Endothelial cell of umbilical vein (primary cell): ENCODE data around the gene LUZP2. TPM values are rescaled to one million over a fixed set of nuclear protein-coding genes. Genes with fewer than 3 reads are reported as not detected.

Experiments
- BruUV-seq: library from RNA; stranded (reverse); fragments of 400-500 nt; replicated peaks from 2 replicates; lab custom pipeline; 2021; lab: Mats Ljungman, UMichigan
- CTCF ChIA-PET: fragments of 300-600, 350-600 bp; sonication (Branson Sonifier 250); formaldehyde crosslinking; loops from one replicate; lab custom pipeline; 2021; ENCODE audit warnings: antibody characterized with exemption, inconsistent platforms; lab: Charles Lee
- POLR2A ChIA-PET: fragments of 300-600, 350-600 bp; sonication (Branson Sonifier 250); formaldehyde crosslinking; loops from one replicate; lab custom pipeline; 2021; ENCODE audit warnings: antibody characterized with exemption, inconsistent platforms; lab: Charles Lee
- DNase-seq: peaks from one replicate; pipeline ENCODE4 v3.0.0-alpha.2; 2011; ENCODE audit warnings: low read depth, low spot score
- FAIRE-seq: peaks from 2 replicates; lab custom pipeline; 2011; peaks lifted over from hg19 to GRCh38; lab: Jason Lieb, UNC
- H2AFZ ChIP-seq: 2 replicates; pipeline ENCODE4 v1.6.0; 2012; ENCODE audit warnings: low read depth, low read length, control low read depth, inconsistent platforms
- H3K27ac ChIP-seq: 2 replicates; pipeline ENCODE4 v1.5.1; 2011; ENCODE audit warnings: low read depth, mild to moderate bottlenecking, control low read depth, low read length, moderate library complexity; ENCODE audit not compliant: insufficient read depth
- H3K27me3 ChIP-seq, 2 experiments: 2 replicates each; pipeline versions ENCODE4 v1.6.0 to v1.6.1; 2011; ENCODE audit warnings: low read length in 2 of 2, mixed read lengths in 1 of 2; ENCODE audit not compliant: control insufficient read depth in 2 of 2, insufficient read depth in 2 of 2
- H3K36me3 ChIP-seq, 2 experiments: 2 replicates in 1 of 2; 3 replicates in 1 of 2; pipeline ENCODE4 v1.5.1; 2011; ENCODE audit warnings: low read length in 2 of 2, mild to moderate bottlenecking in 1 of 2, moderate library complexity in 1 of 2; ENCODE audit not compliant: control insufficient read depth in 2 of 2, insufficient read depth in 2 of 2; ENCODE audit errors: extremely low read depth in 1 of 2
- H3K4me1 ChIP-seq: 3 replicates; pipeline ENCODE4 v1.5.1; 2011; ENCODE audit warnings: mild to moderate bottlenecking, low read length; ENCODE audit not compliant: control insufficient read depth, insufficient read depth; ENCODE audit errors: extremely low read depth
- H3K4me2 ChIP-seq: 2 replicates; pipeline ENCODE4 v1.6.1; 2011; ENCODE audit warnings: low read length, control low read depth, mixed read lengths; ENCODE audit not compliant: insufficient read depth
- H3K4me3 ChIP-seq, 3 experiments: fragments of 200-600 bp in 1 of 3; sonication (generic), shearing (Covaris generic) in 1 of 3; replicated peaks in 1 of 3; 2 replicates each; pipeline ENCODE4 v1.5.1; 2011 to 2016; ENCODE audit warnings: control low read depth in 3 of 3, low read length in 3 of 3, mild to moderate bottlenecking in 2 of 3, inconsistent platforms in 1 of 3, low read depth in 1 of 3, moderate library complexity in 1 of 3; ENCODE audit not compliant: insufficient read depth in 1 of 3
- H3K79me2 ChIP-seq: 2 replicates; pipeline ENCODE4 v1.6.0; 2012; ENCODE audit warnings: low read length, inconsistent platforms; ENCODE audit not compliant: control insufficient read depth, insufficient read depth
- H3K9ac ChIP-seq: replicated peaks from 2 replicates; pipeline ENCODE3; 2011; ENCODE audit warnings: low read length, control low read depth; ENCODE audit not compliant: insufficient read depth; ENCODE audit errors: extremely low read depth
- H3K9me1 ChIP-seq: replicated peaks from 3 replicates; pipeline ENCODE4 v1.6.0; 2011; ENCODE audit warnings: mild to moderate bottlenecking, low read length; ENCODE audit not compliant: control insufficient read depth, insufficient read depth; ENCODE audit errors: extremely low read depth
- H3K9me3 ChIP-seq: replicated peaks from 2 replicates; pipeline ENCODE4 v1.5.1; 2012; ENCODE audit warnings: low read length, inconsistent platforms; ENCODE audit not compliant: control insufficient read depth, insufficient read depth
- H4K20me1 ChIP-seq: replicated peaks from 2 replicates; pipeline ENCODE3; 2011; ENCODE audit warnings: mild to moderate bottlenecking, low read length; ENCODE audit not compliant: control insufficient read depth, insufficient read depth; ENCODE audit errors: extremely low read depth
- EZH2 ChIP-seq: IDR thresholded peaks from 2 replicates; pipeline ENCODE4 v1.6.1; 2012; ENCODE audit warnings: borderline replicate concordance, low read depth, mild to moderate bottlenecking, moderate library complexity, low read length, inconsistent platforms; ENCODE audit not compliant: severe bottlenecking
- FOS ChIP-seq: IDR thresholded peaks from 2 replicates; pipeline ENCODE4 v1.6.1; 2011; ENCODE audit warnings: mild to moderate bottlenecking, low read length, moderate library complexity, borderline replicate concordance; ENCODE audit not compliant: insufficient read depth
- GATA2 ChIP-seq: IDR thresholded peaks from 2 replicates; pipeline ENCODE4 v1.7.0; 2011; ENCODE audit warnings: low read depth, mild to moderate bottlenecking, moderate library complexity, mixed read lengths, low read length; ENCODE audit not compliant: insufficient read length, insufficient read depth
- JUN ChIP-seq: IDR thresholded peaks from 2 replicates; pipeline ENCODE4 v1.6.1; 2011; ENCODE audit warnings: borderline replicate concordance, low read depth; ENCODE audit not compliant: insufficient read length, insufficient read depth
- MYC ChIP-seq: IDR thresholded peaks from one replicate; pipeline ENCODE4 v1.6.1; 2011; ENCODE audit warnings: mild to moderate bottlenecking, low read depth, low read length
- POLR2A ChIP-seq: IDR thresholded peaks from 2 replicates; pipeline ENCODE4 v1.6.1; 2012; ENCODE audit warnings: low read depth, mild to moderate bottlenecking, control low read depth, low read length
- POLR2AphosphoS5 ChIP-seq: IDR thresholded peaks from 2 replicates; pipeline ENCODE4 v1.6.1; 2012; ENCODE audit warnings: low read depth, mild to moderate bottlenecking, control low read depth, low read length, moderate library complexity; ENCODE audit not compliant: insufficient read depth
- dilution Hi-C: fragments of 300-500 bp; cut with MboI; formaldehyde crosslinking; loops from one replicate; pipeline ENCODE4 v1.15.0; 2019; ENCODE audit warnings: low sequenced_read_pairs; ENCODE audit not compliant: extremely low pct_ligation_motif_present
- intact Hi-C: fragments of 100-400 bp; cut with micrococcal nuclease; formaldehyde crosslinking; loops from one replicate; pipeline ENCODE4 v1.10.0; 2022
- polyA plus RNA-seq, 4 experiments: library from polyadenylated mRNA; depleted of rRNA in 3 of 4; stranded (reverse) in 3 of 4; unstranded in 1 of 4; fragments of >200 nt; gene quantifications; 2 replicates each; pipeline versions ENCODE4 v1.2.1 to v1.2.3, GENCODE V29; 2011 to 2012; ENCODE audit warnings: missing spikeins in 1 of 4
- total RNA-seq: library from RNA; stranded (reverse); gene quantifications from 2 replicates; pipeline ENCODE4 v1.2.3, GENCODE V29; 2021
- TF ChIP-seq, protein P1 (sequence below), 2 donors: IDR thresholded peaks; 1 replicate in 1 of 2; 2 replicates in 1 of 2; pipeline ENCODE4 v1.5.1; 2011; ENCODE audit warnings: low read length in 2 of 2, mild to moderate bottlenecking in 2 of 2, moderate library complexity in 2 of 2, control low read depth in 1 of 2, inconsistent platforms in 1 of 2, low read depth in 1 of 2; ENCODE audit not compliant: insufficient read depth in 1 of 2; ENCODE audit errors: extremely low read depth in 1 of 2
- TF ChIP-seq, protein P2 (sequence below): IDR thresholded peaks from 2 replicates; pipeline ENCODE4 v1.6.1; 2011; ENCODE audit not compliant: insufficient read depth, insufficient read length

LUZP2 gene
- total and polyA plus RNA-seq, 2 donors (not counting 3 experiments of a cell fraction or from before 2014, with no cell fraction given): 0.07 TPM; not detected in 1

DNA sequence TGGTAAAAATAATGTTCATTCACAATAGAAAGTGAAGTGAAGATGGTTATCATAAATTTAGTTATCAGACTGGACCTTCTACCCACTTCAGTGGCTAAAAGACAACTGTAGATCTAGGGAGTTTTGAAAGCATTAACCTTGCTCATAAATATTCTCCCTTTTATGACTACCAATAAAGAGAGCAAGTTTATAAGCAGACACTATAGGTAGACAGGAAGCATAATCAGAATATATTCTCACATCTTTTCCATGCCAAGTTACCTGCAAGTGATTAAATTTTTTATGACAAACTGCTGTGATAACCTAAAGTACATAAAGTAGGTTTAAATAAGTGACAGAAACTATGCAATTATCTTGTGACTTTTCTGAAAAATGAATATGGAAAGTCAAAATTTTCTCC is 62.5 kb downstream of the LUZP2 start:
- Histone ChIP-seq H3K4me1 (no peaks in the 10 kb centered on the region), H4K20me1 (no peaks in the 10 kb centered on the region), H3K79me2 (no peaks in the 10 kb centered on the region), H3K9me3 (no peaks in the 10 kb centered on the region), H3K36me3 (no peaks in the 10 kb centered on the region), H3K4me2 (no peak overlapping the region), H3K27me3 (no peaks in the 10 kb centered on the region), H3K27ac (no peak overlapping the region), H2AFZ (no peak overlapping the region), H3K4me3 (no peak overlapping the region), H3K9me1 (no peaks in the 10 kb centered on the region), H3K9ac (no peak overlapping the region)
- FAIRE-seq: no peak
- BruUV-seq: no TSS peak
- ChIA-PET POLR2A (no interaction called here), CTCF (no interaction called here)
- intact Hi-C loops (no loop called here), dilution Hi-C loops (no loop called here)
- TF ChIP-seq JUN (no peak), FOS (no peak), GATA2 (no peak), POLR2AphosphoS5 (no peak), MYC (no peak), EZH2 (no peak), POLR2A (no peak)
- TF ChIP-seq, protein P1, sequence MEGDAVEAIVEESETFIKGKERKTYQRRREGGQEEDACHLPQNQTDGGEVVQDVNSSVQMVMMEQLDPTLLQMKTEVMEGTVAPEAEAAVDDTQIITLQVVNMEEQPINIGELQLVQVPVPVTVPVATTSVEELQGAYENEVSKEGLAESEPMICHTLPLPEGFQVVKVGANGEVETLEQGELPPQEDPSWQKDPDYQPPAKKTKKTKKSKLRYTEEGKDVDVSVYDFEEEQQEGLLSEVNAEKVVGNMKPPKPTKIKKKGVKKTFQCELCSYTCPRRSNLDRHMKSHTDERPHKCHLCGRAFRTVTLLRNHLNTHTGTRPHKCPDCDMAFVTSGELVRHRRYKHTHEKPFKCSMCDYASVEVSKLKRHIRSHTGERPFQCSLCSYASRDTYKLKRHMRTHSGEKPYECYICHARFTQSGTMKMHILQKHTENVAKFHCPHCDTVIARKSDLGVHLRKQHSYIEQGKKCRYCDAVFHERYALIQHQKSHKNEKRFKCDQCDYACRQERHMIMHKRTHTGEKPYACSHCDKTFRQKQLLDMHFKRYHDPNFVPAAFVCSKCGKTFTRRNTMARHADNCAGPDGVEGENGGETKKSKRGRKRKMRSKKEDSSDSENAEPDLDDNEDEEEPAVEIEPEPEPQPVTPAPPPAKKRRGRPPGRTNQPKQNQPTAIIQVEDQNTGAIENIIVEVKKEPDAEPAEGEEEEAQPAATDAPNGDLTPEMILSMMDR (IDR thresholded peaks at IDR 0.05; ENCODE audit: extremely low read depth in 1 of 2, insufficient read depth in 1 of 2, low read depth in 1 of 2, low read length in 2 of 2): no peak
- TF ChIP-seq, protein P2, sequence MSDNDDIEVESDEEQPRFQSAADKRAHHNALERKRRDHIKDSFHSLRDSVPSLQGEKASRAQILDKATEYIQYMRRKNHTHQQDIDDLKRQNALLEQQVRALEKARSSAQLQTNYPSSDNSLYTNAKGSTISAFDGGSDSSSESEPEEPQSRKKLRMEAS: no peak
- DNase-seq: no peak
